ENCODE results near the gene SEMA5A.
"Not testable (repeated sequence)": the region's sequence is repeated elsewhere in the genome, so short reads cannot be mapped to it uniquely, and the experiment has no call there.

The SEMA5A gene

GRCh38 chr5:9361835-9362234 lies 184.0 kb downstream of the SEMA5A start:
- no peak for DNase-seq (ENCODE audit: low read depth in 2 of 2)

GRCh38 chr5:9358961-9359685 lies 186.8 kb downstream of the SEMA5A start:
- DNase-seq (ENCODE audit: low read depth in 2 of 2), result no peak

- DNase-seq (ENCODE audit: low read depth in 2 of 2), result no peak
Measured at GRCh38 chr5:9356351-9356825, 189.5 kb downstream of the SEMA5A start.

- no peak for DNase-seq (ENCODE audit: low read depth in 2 of 2)
Measured at GRCh38 chr5:9354336-9355081, 191.4 kb downstream of the SEMA5A start.

- not testable (repeated sequence) for DNase-seq (ENCODE audit: low read depth in 2 of 2)
Measured at GRCh38 chr5:9353048-9353447, 192.8 kb downstream of the SEMA5A start.

GRCh38 chr5:9351546-9351945 lies 194.3 kb downstream of the SEMA5A start:
- DNase-seq (ENCODE audit: low read depth in 2 of 2), result no peak

GRCh38 chr5:9350301-9350797 lies 195.5 kb downstream of the SEMA5A start:
- DNase-seq (ENCODE audit: low read depth in 2 of 2), result no peak

- no peak for DNase-seq (ENCODE audit: low read depth in 2 of 2)
Measured at GRCh38 chr5:9348401-9348996, 197.4 kb downstream of the SEMA5A start.

- DNase-seq (ENCODE audit: low read depth in 2 of 2), result no peak
Measured at GRCh38 chr5:9347541-9348295, 198.2 kb downstream of the SEMA5A start.

GRCh38 chr5:9347032-9347431 lies 198.8 kb downstream of the SEMA5A start:
- DNase-seq (ENCODE audit: low read depth in 2 of 2), result no peak

- no peak for DNase-seq (ENCODE audit: low read depth in 2 of 2)
Measured at GRCh38 chr5:9344751-9345240, 201.1 kb downstream of the SEMA5A start.

- DNase-seq (ENCODE audit: low read depth in 2 of 2), result no peak
Measured at GRCh38 chr5:9343146-9343850, 202.6 kb downstream of the SEMA5A start.

- DNase-seq (ENCODE audit: low read depth in 2 of 2), result no peak
Measured at GRCh38 chr5:9342161-9342787, 203.6 kb downstream of the SEMA5A start.

- no peak for DNase-seq (ENCODE audit: low read depth in 2 of 2)
Measured at GRCh38 chr5:9340085-9340484, 205.8 kb downstream of the SEMA5A start.

- no peak for DNase-seq (ENCODE audit: low read depth in 2 of 2)
Measured at GRCh38 chr5:9339206-9339818, 206.6 kb downstream of the SEMA5A start.

- DNase-seq (ENCODE audit: low read depth in 2 of 2), result no peak
Measured at GRCh38 chr5:9338796-9339195, 207.1 kb downstream of the SEMA5A start.

GRCh38 chr5:9337928-9338595 lies 207.8 kb downstream of the SEMA5A start:
- no peak for DNase-seq (ENCODE audit: low read depth in 2 of 2)

- DNase-seq (ENCODE audit: low read depth in 2 of 2), result no peak
Measured at GRCh38 chr5:9335754-9336495, 209.9 kb downstream of the SEMA5A start.

- no peak for DNase-seq (ENCODE audit: low read depth in 2 of 2)
Measured at GRCh38 chr5:9335269-9335668, 210.6 kb downstream of the SEMA5A start.
